K562 (cell line): Measurements from ENCODE around the gene USP10. TPM values are rescaled to one million over a fixed set of nuclear protein-coding genes. Genes with fewer than 3 reads are reported as not detected.

Source experiments
- BACH1 ChIP-seq: fragments of 200-800 bp; sonication (Bioruptor generic); IDR thresholded peaks from 2 replicates; pipeline ENCODE4 v1.6.1; 2016; ENCODE audit warnings: missing genetic modification characterization, missing compliant biosample characterization
- BHLHE40 ChIP-seq: IDR thresholded peaks from 2 replicates; pipeline ENCODE4 v1.6.1; 2011; ENCODE audit warnings: low read length, improper control_type of control experiment
- ELF4 ChIP-seq: fragments of 450-650 bp; formaldehyde crosslinking; IDR thresholded peaks from 2 replicates; pipeline ENCODE4 v1.4.0; 2022; ENCODE audit warnings: missing genetic modification characterization
- GATA2 ChIP-seq: sonication (generic); formaldehyde crosslinking; IDR thresholded peaks from 2 replicates; pipeline ENCODE4 v1.4.0; 2020; ENCODE audit warnings: mild to moderate bottlenecking, missing genetic modification reagents
- HEY1 ChIP-seq: fragments of 250-450 bp; sonication (Bioruptor Pico); IDR thresholded peaks from 2 replicates; pipeline ENCODE4 v1.5.0; 2020; ENCODE audit warnings: mild to moderate bottlenecking, moderate library complexity, borderline replicate concordance
- NCOR1 ChIP-seq: fragments of 450-650 bp; IDR thresholded peaks from 2 replicates; pipeline ENCODE4 v1.6.1; 2016; ENCODE audit warnings: mild to moderate bottlenecking, moderate library complexity
- NFATC3 ChIP-seq: fragments of 450-650 bp; IDR thresholded peaks from 2 replicates; pipeline ENCODE4 v1.6.1; 2017; ENCODE audit warnings: mild to moderate bottlenecking
- NR2C2 ChIP-seq, 2 experiments: fragments of 200-800 bp in 1 of 2; sonication (Bioruptor generic) in 1 of 2; sonication (generic) in 1 of 2; formaldehyde crosslinking in 1 of 2; IDR thresholded peaks; 2 replicates each; pipeline versions ENCODE4 v1.6.1 to v1.8.0; 2016 to 2022; ENCODE audit warnings: mild to moderate bottlenecking in 1 of 2, missing compliant biosample characterization in 1 of 2, missing genetic modification characterization in 1 of 2, missing genetic modification reagents in 1 of 2
- TARDBP ChIP-seq: fragments of 450-650 bp; IDR thresholded peaks from 2 replicates; pipeline ENCODE4 v1.6.1; 2016
- TBL1XR1 ChIP-seq, 2 experiments: IDR thresholded peaks; 2 replicates each; pipeline ENCODE4 v1.6.1; 2012; ENCODE audit warnings: improper control_type of control experiment in 2 of 2, low read length in 2 of 2, mild to moderate bottlenecking in 1 of 2
- ZBTB7A ChIP-seq: IDR thresholded peaks from 2 replicates; pipeline ENCODE4 v1.6.1; 2011; ENCODE audit warnings: low read depth, mild to moderate bottlenecking, low read length, moderate library complexity, borderline replicate concordance; ENCODE audit not compliant: control insufficient read depth
- ZNF174 ChIP-seq: fragments of 250-450 bp; sonication (Bioruptor Pico); IDR thresholded peaks from 2 replicates; pipeline ENCODE4 v1.4.0; 2020; ENCODE audit warnings: mild to moderate bottlenecking
- ZNF175 ChIP-seq: fragments of 200-800 bp; sonication (Bioruptor generic); IDR thresholded peaks from 2 replicates; pipeline ENCODE4 v1.6.1; 2016; ENCODE audit warnings: low read depth, mild to moderate bottlenecking, missing genetic modification characterization, missing compliant biosample characterization
- ZNF197 ChIP-seq: fragments of 200-800 bp; sonication (Bioruptor generic); IDR thresholded peaks from 2 replicates; pipeline ENCODE4 v1.6.1; 2016; ENCODE audit warnings: low read depth, missing genetic modification characterization, missing compliant biosample characterization
- ZNF395 ChIP-seq: fragments of 200-800 bp; sonication (Bioruptor generic); IDR thresholded peaks from 2 replicates; pipeline ENCODE4 v1.6.1; 2017; ENCODE audit warnings: missing genetic modification characterization, missing compliant biosample characterization
- polyA plus RNA-seq, 8 experiments: library from polyadenylated mRNA; depleted of rRNA in 4 of 8; stranded (reverse) in 5 of 8; unstranded in 3 of 8; fragments of >200 nt; fragmentation: Nextera tagmentation in 2 of 8; fragmentation: Illumina TruSeq in 1 of 8; extraction: Ambion mirVana in 2 of 8; extraction: Trizol in 1 of 8; gene quantifications; 2 replicates each; pipeline versions ENCODE4 v1.2.1 to v1.2.3, GENCODE V29; 2011 to 2014; ENCODE audit warnings: inconsistent platforms in 1 of 8, missing spikeins in 1 of 8
- total RNA-seq, 7 experiments: library from RNA; depleted of rRNA in 6 of 7; stranded (reverse); fragments of >200 nt in 6 of 7; fragmentation: Illumina TruSeq in 2 of 7; extraction: Trizol in 2 of 7; gene quantifications; 2 replicates each; pipeline versions ENCODE4 v1.2.1 to v1.2.3, GENCODE V29; 2011 to 2021; ENCODE audit warnings: low replicate concordance in 1 of 7

Gene USP10
- total and polyA plus RNA-seq, 9 of the 15 experiments (the other 6 are each of a cell fraction or from before 2014, with no cell fraction given) = 61.7 to 197 (median 116) TPM

- TF ChIP-seq ZNF395 (CRISPR knock-in tag) (peak; percentile 76; the same call in 1 of the 2 replicates), NR2C2 (CRISPR knock-in tag; IDR thresholded peaks at IDR 0.05) (no peak), NR2C2 (tag; IDR thresholded peaks at IDR 0.05) (peak; percentile 33; the same call in 1 of the 2 replicates), NFATC3 (0 out of 2 replicates have a peak, but pooled peaks have one; percentile 46), ZNF174 (CRISPR knock-in tag) (no peak), BACH1 (tag) (peak; percentile 85), HEY1 (CRISPR knock-in tag) (0 out of 2 replicates have a peak, but pooled peaks have one; percentile 74), TARDBP (no peak), BHLHE40 (peak; percentile 57), ELF4 (CRISPR knock-in tag) (0 out of 2 replicates have a peak, but pooled peaks have one; percentile 5), GATA2 (CRISPR knock-in tag) (0 out of 2 replicates have a peak, but pooled peaks have one; percentile 23), ZBTB7A (no peak), ZNF175 (CRISPR knock-in tag) (0 out of 2 replicates have a peak, but pooled peaks have one; percentile 21), NCOR1 (peak; percentile 37; the same call in 1 of the 2 replicates), TBL1XR1 (IDR thresholded peaks at IDR 0.05; ENCODE audit: low read length in 2 of 2) (peak in 1 of 2 experiments; percentile 40; a peak in 1 of 4 replicates), ZNF197 (CRISPR knock-in tag) (peak; percentile 44; the same call in 1 of the 2 replicates)
Measured at GRCh38 chr16:84730406-84731106, 30.8 kb downstream of the USP10 start (continued).
